ENCODE results near the gene SLC16A7. TPM values are rescaled to one million over a fixed set of nuclear protein-coding genes. Genes with fewer than 3 reads are reported as not detected.

Gene SLC16A7
- total and polyA plus RNA-seq, 2 experiments from 2014 or later: 15.7 to 49.0 TPM

DNA sequence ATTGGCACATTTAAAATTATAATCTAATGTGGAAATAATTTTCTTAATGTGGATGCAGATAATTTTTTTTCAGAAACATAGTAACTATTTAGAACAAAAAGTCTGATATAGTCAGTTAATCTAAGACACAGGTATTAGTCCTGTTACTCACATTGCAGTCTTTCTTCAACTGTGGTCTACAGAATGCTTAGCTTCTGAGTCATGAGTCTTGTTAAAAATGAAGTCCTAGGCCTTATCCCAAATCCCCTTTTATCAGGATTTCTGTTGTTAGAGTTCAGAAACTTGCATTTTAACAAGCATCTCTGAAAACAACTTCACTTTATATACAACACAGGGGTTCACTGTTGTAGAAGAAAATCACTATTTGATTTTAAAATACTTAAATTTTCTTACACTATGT, 112.2 kb downstream of the SLC16A7 start:
- Histone ChIP-seq H2AFZ (no peak overlapping the region), H3K9ac (no peak overlapping the region), H3F3A (ENCODE audit: insufficient read depth) (peaks cover 18% of the 10 kb centered on the region), H3K9me2 (ENCODE audit: insufficient read depth) (peaks cover 8% of the 10 kb centered on the region; the same call in 1 of the 2 replicates), H3K36me3 (ENCODE audit: low read depth) (no peaks in the 10 kb centered on the region), H3K4me3 (no peak overlapping the region), H3K27ac (0 out of 2 replicates have a peak overlapping the region, but pooled peaks have one; percentile 14), H3K79me2 (ENCODE audit: insufficient read depth) (no peaks in the 10 kb centered on the region), H3K4me2 (ENCODE audit: unreplicated experiment) (peak overlapping the region; percentile 29), H4K20me1 (ENCODE audit: insufficient read depth) (no peaks in the 10 kb centered on the region), H3K27me3 (replicated peaks; ENCODE audit: insufficient read depth) (no peaks in the 10 kb centered on the region), H3K4me1 (ENCODE audit: insufficient read depth) (peaks cover 15% of the 10 kb centered on the region), H3K9me3 (ENCODE audit: low read depth) (no peaks in the 10 kb centered on the region)
- in situ Hi-C loops (cut with MboI): no loop called here
- TF ChIP-seq EZH2phosphoT487 (IDR thresholded peaks at IDR 0.05; ENCODE audit: insufficient read depth, low read depth): no peak
- TF ChIP-seq EZH2 (IDR thresholded peaks at IDR 0.05; ENCODE audit: insufficient read depth, poor library complexity, severe bottlenecking): no peak
- DNase-seq: peak; percentile 75

DNA sequence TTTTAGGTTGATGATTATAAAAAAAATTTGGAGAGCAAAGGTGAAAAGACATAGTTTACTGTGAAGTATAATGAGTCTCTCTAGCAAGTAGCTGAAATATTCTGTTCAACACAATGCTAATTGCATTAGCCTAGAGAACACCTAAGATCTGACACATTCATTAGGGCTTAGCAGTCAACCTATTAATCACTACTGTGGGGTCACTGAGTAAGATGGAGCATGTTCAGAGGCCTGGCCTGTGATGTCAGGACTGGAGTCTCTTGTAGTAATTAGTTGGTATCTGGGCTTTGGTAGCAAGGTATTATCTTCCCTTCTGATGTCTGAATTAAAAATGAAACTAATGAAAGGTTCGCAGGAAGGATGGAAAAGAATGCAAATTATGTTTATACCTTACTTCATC, 112.7 kb downstream of the SLC16A7 start:
- Histone ChIP-seq H2AFZ (no peak overlapping the region), H3K4me3 (no peak overlapping the region), H4K20me1 (ENCODE audit: insufficient read depth) (no peaks in the 10 kb centered on the region), H3F3A (ENCODE audit: insufficient read depth) (peaks cover 18% of the 10 kb centered on the region), H3K4me1 (ENCODE audit: insufficient read depth) (peaks cover 15% of the 10 kb centered on the region), H3K9me2 (ENCODE audit: insufficient read depth) (peaks cover 8% of the 10 kb centered on the region; the same call in 1 of the 2 replicates), H3K27ac (peak overlapping the region; percentile 14; the same call in 1 of the 2 replicates), H3K9me3 (ENCODE audit: low read depth) (no peaks in the 10 kb centered on the region), H3K9ac (no peak overlapping the region), H3K4me2 (ENCODE audit: unreplicated experiment) (peak overlapping the region; percentile 29), H3K27me3 (replicated peaks; ENCODE audit: insufficient read depth) (no peaks in the 10 kb centered on the region), H3K36me3 (ENCODE audit: low read depth) (no peaks in the 10 kb centered on the region), H3K79me2 (ENCODE audit: insufficient read depth) (no peaks in the 10 kb centered on the region)
- TF ChIP-seq EZH2 (IDR thresholded peaks at IDR 0.05; ENCODE audit: insufficient read depth, poor library complexity, severe bottlenecking) (no peak), EZH2phosphoT487 (IDR thresholded peaks at IDR 0.05; ENCODE audit: insufficient read depth, low read depth) (no peak)
- in situ Hi-C loops (cut with MboI): no loop called here
- peak; percentile 43 for DNase-seq
- WGBS, 2 experiments (ENCODE audit: low coverage in 1 of 2, low lambda C conversion rate in 2 of 2, missing lambda C conversion rate in 2 of 2): 100% methylated on average over 1 of the region's 1 CpG

DNA sequence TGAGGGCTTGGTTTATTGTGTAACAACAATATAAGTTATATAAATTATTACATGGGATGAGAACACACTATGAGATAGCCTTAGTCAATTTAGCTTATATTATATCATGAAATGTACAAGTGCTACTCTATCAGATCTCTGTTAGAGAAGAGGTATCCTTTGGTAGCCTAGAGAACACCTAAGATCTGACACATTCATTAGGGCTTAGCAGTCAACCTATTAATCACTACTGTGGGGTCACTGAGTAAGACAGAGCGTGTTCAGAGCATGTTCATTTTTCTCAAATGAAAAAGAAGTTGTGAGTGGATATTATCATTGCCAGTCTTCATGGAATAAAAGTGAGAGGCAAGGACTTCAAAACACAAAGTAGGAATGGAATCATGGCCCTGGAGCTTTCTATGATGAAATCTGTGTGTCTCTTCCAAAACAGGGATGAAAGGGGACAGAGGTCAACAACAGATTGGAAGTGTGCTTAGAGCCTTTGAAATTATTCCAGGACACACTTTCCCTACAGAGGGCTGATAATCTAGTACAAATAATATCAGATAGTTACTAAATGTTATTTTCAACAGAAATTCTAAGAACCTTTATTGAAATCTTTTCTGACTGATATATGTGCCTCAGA, 114.3 kb downstream of the SLC16A7 start:
- Histone ChIP-seq H3K4me2 (ENCODE audit: unreplicated experiment) (no peak overlapping the region), H4K20me1 (ENCODE audit: insufficient read depth) (no peaks in the 10 kb centered on the region), H3K4me1 (ENCODE audit: insufficient read depth) (peaks cover 15% of the 10 kb centered on the region), H3F3A (ENCODE audit: insufficient read depth) (peaks cover 18% of the 10 kb centered on the region), H3K9me3 (ENCODE audit: low read depth) (no peaks in the 10 kb centered on the region), H3K36me3 (ENCODE audit: low read depth) (no peaks in the 10 kb centered on the region), H3K9ac (no peak overlapping the region), H3K9me2 (ENCODE audit: insufficient read depth) (peaks cover 8% of the 10 kb centered on the region; the same call in 1 of the 2 replicates), H3K27me3 (replicated peaks; ENCODE audit: insufficient read depth) (no peaks in the 10 kb centered on the region), H3K27ac (no peak overlapping the region), H2AFZ (no peak overlapping the region), H3K79me2 (ENCODE audit: insufficient read depth) (no peaks in the 10 kb centered on the region), H3K4me3 (no peak overlapping the region)
- TF ChIP-seq EZH2phosphoT487 (IDR thresholded peaks at IDR 0.05; ENCODE audit: insufficient read depth, low read depth): no peak
- no peak for TF ChIP-seq EZH2 (IDR thresholded peaks at IDR 0.05; ENCODE audit: insufficient read depth, poor library complexity, severe bottlenecking)
- no peak for DNase-seq
- in situ Hi-C loops (cut with MboI): no loop called here
- 0% methylated on average over 1 of the region's 1 CpG for WGBS, 2 experiments (ENCODE audit: low coverage in 1 of 2, low lambda C conversion rate in 2 of 2, missing lambda C conversion rate in 2 of 2)

DNA sequence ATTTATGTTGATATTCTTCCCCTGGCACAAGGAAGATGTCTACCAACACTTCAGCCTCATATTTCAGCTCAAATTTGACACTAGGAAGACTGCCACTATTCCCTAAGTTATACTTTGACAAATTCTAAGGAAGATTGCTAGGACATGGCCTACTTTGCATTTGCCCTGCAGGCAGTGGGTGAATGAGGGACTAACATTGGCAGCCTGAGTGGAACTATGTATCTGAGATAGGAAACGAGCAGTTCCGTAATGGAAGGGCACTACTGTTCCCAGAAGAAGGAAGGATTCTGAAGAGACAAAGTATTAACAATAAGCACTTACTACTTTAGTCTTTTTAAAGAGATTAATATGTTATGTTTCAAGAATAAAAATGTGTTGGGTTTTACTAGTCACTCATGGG, 115.1 kb downstream of the SLC16A7 start:
- 94 to 95% methylated on average over 2 of the region's 2 CpGs for WGBS, 2 experiments (ENCODE audit: low coverage in 1 of 2, low lambda C conversion rate in 2 of 2, missing lambda C conversion rate in 2 of 2)
- TF ChIP-seq EZH2phosphoT487 (IDR thresholded peaks at IDR 0.05; ENCODE audit: insufficient read depth, low read depth) (no peak), EZH2 (IDR thresholded peaks at IDR 0.05; ENCODE audit: insufficient read depth, poor library complexity, severe bottlenecking) (no peak)
- H3K4me2 ChIP-seq (ENCODE audit: unreplicated experiment): no peak overlapping the region
- in situ Hi-C loops (cut with MboI): no loop called here
- no peak overlapping the region for H3K27ac ChIP-seq
- H3K9me2 ChIP-seq (ENCODE audit: insufficient read depth): peaks cover 8% of the 10 kb centered on the region; the same call in 1 of the 2 replicates
- peaks cover 15% of the 10 kb centered on the region for H3K4me1 ChIP-seq (ENCODE audit: insufficient read depth)
- H3K27me3 ChIP-seq (replicated peaks; ENCODE audit: insufficient read depth): no peaks in the 10 kb centered on the region
- no peak for DNase-seq
- no peaks in the 10 kb centered on the region for H4K20me1 ChIP-seq (ENCODE audit: insufficient read depth)
- H3K36me3 ChIP-seq (ENCODE audit: low read depth): no peaks in the 10 kb centered on the region
- no peak overlapping the region for H3K9ac ChIP-seq
- no peaks in the 10 kb centered on the region for H3K9me3 ChIP-seq (ENCODE audit: low read depth)
- H3F3A ChIP-seq (ENCODE audit: insufficient read depth): peaks cover 18% of the 10 kb centered on the region
- no peak overlapping the region for H2AFZ ChIP-seq
- H3K79me2 ChIP-seq (ENCODE audit: insufficient read depth): no peaks in the 10 kb centered on the region
- H3K4me3 ChIP-seq: no peak overlapping the region
